ENCODE measurements around the gene RETREG3. TPM values are rescaled to one million over a fixed set of nuclear protein-coding genes. Genes with fewer than 3 reads are reported as not detected.

The RETREG3 gene
- total RNA-seq, 1 experiment from 2014 or later = 38.5 TPM

DNA sequence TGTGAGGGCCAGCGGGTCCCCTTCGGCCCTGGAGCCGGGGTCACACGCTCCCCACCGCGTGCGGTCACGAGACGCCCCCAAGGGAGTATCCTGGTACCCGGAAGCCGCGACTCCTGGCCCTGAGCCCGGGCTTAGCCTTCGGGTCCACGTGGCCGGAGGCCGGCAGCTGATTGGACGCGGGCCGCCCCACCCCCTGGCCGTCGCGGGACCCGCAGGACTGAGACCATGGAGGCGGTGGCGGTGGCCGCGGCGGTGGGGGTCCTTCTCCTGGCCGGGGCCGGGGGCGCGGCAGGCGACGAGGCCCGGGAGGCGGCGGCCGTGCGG is 73.2 kb downstream of the RETREG3 start, which contains the start of gene NAGLU (continued):
- TF ChIP-seq JUND (IDR thresholded peaks at IDR 0.05) (no peak), RAD21 (IDR thresholded peaks at IDR 0.05; ENCODE audit: low read depth) (no peak)

DNA sequence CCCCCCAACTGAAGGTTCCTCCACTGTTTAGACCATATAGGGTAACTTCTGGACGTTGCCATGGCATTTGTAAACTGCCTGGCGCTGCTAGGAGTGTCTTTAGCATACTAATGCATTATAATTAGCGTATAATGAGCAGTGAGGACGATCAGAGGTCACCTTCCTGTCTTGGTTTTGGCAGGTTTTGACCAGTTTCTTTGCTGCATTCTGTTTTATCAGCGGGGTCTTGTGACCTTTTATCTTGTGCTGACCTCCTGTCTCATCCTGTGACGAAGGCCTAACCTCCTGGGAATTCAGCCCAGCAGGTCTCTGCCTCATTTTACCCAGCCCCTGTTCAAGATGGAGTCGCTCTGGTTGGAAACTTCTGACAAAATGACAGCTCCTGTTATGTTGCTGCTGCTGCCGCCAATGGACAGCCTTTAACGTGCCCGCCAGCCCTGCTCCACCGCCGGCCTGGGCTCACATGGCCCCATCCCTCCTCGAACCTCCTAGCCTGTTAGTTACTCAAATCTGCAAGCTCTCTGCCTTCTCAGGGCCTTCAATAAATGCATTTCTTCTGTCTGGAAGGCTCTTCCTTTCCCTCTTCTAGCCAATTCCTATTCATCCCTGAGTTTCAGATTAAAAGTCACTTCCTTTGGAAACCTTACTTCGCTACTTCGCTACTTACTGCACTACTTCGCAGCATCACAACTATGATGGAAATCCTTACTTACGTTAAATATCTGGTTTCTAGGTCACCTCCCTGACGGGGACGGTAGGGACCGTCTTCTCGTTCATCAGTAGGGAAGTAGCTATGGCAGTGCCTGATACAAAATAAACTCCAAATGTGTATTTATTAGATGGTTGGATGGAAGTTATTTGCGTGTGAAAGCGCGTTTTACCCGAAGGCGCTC is 73.8 kb downstream of the RETREG3 start:
- ChIA-PET CTCF (interaction anchor here (0.6 to 1.3 kb wide), 6 partner anchors 8 to 839 kb away, joined by 3 to 5 read pairs (median 3); partner anchors contain the start of gene STAT3), RAD21 (ENCODE audit: low non-redundant PET in 1 of 2, low total read pairs in 2 of 2, uncharacterized antibody in 2 of 2, unreplicated experiment in 2 of 2) (interaction anchor here in 1 of 2 experiments (0.8 kb wide), 1 partner anchor 8 kb away, joined by 4 read pairs; no protein-coding TSS in a partner anchor), POLR2A (interaction anchor here (0.7 to 2.1 kb wide), 3 partner anchors 16 to 143 kb away, joined by 3 to 7 read pairs (median 6); partner anchors contain the start of gene CAVIN1)
- H3K9me3 ChIP-seq (ENCODE audit: control insufficient read depth in 1 of 2, insufficient read depth in 1 of 2, low read depth in 1 of 2, low read length in 2 of 2) = no peaks in the 10 kb centered on the region
- peak; percentile 24 for ATAC-seq
- H3K4me2 ChIP-seq (ENCODE audit: low read length) = peak overlapping the region; percentile 98
- intact Hi-C loops (cut with micrococcal nuclease) = no loop called here
- TSS peak; percentile 94 for BruUV-seq (replicated peaks)
- no peaks in the 10 kb centered on the region for H3K27me3 ChIP-seq (ENCODE audit: insufficient read depth, low read length)
- H3K4me1 ChIP-seq (ENCODE audit: control insufficient read depth in 1 of 2, insufficient read depth in 2 of 2, low read length in 2 of 2) = peaks cover 23 to 36% of the 10 kb centered on the region in 2 experiments
- H3K9me2 ChIP-seq (ENCODE audit: insufficient read depth) = no peaks in the 10 kb centered on the region
- no peak for DNase-seq (ENCODE audit: low read depth, low spot score)
- H2AFZ ChIP-seq (ENCODE audit: low read depth, low read length, poor library complexity, severe bottlenecking) = peak overlapping the region; percentile 77
- peak overlapping the region; percentile 97 for H3K27ac ChIP-seq (ENCODE audit: low read depth, low read length)
- no peaks in the 10 kb centered on the region; a peak in 1 of 4 replicates for H3K36me3 ChIP-seq (ENCODE audit: control insufficient read depth in 1 of 2, insufficient read depth in 2 of 2, low read length in 2 of 2)
- H3K9ac ChIP-seq (ENCODE audit: low read length) = peak overlapping the region; percentile 84
- H3K79me2 ChIP-seq (ENCODE audit: insufficient read depth, low read length) = no peaks in the 10 kb centered on the region
- TF ChIP-seq SIN3A (IDR thresholded peaks at IDR 0.05; ENCODE audit: low read depth) (no peak), JUND (IDR thresholded peaks at IDR 0.05) (no peak), ZNF274 (IDR thresholded peaks at IDR 0.05; ENCODE audit: low read depth, low read length) (no peak), YY1 (IDR thresholded peaks at IDR 0.05; ENCODE audit: extremely low read depth, insufficient replicate concordance, low read depth, low read length) (no peak), EGR1 (IDR thresholded peaks at IDR 0.05; ENCODE audit: low read depth) (no peak), RAD21 (IDR thresholded peaks at IDR 0.05; ENCODE audit: low read depth) (no peak), POLR2AphosphoS5 (IDR thresholded peaks at IDR 0.05; ENCODE audit: low read depth, low read length) (no peak), POLR2A (IDR thresholded peaks at IDR 0.05; ENCODE audit: borderline replicate concordance, extremely low read depth, insufficient read depth, insufficient read length) (no peak), CEBPB (IDR thresholded peaks at IDR 0.05; ENCODE audit: low read depth) (no peak), ELF1 (IDR thresholded peaks at IDR 0.05; ENCODE audit: borderline replicate concordance, low read depth) (no peak), SP1 (IDR thresholded peaks at IDR 0.05; ENCODE audit: low read depth) (no peak), EZH2phosphoT487 (IDR thresholded peaks at IDR 0.05; ENCODE audit: borderline replicate concordance) (no peak), SRF (IDR thresholded peaks at IDR 0.05; ENCODE audit: low read depth) (no peak), FOSL1 (IDR thresholded peaks at IDR 0.05; ENCODE audit: low read depth) (no peak)
- TF ChIP-seq, protein P1, sequence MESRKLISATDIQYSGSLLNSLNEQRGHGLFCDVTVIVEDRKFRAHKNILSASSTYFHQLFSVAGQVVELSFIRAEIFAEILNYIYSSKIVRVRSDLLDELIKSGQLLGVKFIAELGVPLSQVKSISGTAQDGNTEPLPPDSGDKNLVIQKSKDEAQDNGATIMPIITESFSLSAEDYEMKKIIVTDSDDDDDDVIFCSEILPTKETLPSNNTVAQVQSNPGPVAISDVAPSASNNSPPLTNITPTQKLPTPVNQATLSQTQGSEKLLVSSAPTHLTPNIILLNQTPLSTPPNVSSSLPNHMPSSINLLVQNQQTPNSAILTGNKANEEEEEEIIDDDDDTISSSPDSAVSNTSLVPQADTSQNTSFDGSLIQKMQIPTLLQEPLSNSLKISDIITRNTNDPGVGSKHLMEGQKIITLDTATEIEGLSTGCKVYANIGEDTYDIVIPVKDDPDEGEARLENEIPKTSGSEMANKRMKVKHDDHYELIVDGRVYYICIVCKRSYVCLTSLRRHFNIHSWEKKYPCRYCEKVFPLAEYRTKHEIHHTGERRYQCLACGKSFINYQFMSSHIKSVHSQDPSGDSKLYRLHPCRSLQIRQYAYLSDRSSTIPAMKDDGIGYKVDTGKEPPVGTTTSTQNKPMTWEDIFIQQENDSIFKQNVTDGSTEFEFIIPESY (IDR thresholded peaks at IDR 0.05; ENCODE audit: extremely low read depth, insufficient replicate concordance, low read length) = no peak
- TF ChIP-seq, protein P2, sequence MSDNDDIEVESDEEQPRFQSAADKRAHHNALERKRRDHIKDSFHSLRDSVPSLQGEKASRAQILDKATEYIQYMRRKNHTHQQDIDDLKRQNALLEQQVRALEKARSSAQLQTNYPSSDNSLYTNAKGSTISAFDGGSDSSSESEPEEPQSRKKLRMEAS (IDR thresholded peaks at IDR 0.05) = no peak
- TF ChIP-seq, protein P3, sequence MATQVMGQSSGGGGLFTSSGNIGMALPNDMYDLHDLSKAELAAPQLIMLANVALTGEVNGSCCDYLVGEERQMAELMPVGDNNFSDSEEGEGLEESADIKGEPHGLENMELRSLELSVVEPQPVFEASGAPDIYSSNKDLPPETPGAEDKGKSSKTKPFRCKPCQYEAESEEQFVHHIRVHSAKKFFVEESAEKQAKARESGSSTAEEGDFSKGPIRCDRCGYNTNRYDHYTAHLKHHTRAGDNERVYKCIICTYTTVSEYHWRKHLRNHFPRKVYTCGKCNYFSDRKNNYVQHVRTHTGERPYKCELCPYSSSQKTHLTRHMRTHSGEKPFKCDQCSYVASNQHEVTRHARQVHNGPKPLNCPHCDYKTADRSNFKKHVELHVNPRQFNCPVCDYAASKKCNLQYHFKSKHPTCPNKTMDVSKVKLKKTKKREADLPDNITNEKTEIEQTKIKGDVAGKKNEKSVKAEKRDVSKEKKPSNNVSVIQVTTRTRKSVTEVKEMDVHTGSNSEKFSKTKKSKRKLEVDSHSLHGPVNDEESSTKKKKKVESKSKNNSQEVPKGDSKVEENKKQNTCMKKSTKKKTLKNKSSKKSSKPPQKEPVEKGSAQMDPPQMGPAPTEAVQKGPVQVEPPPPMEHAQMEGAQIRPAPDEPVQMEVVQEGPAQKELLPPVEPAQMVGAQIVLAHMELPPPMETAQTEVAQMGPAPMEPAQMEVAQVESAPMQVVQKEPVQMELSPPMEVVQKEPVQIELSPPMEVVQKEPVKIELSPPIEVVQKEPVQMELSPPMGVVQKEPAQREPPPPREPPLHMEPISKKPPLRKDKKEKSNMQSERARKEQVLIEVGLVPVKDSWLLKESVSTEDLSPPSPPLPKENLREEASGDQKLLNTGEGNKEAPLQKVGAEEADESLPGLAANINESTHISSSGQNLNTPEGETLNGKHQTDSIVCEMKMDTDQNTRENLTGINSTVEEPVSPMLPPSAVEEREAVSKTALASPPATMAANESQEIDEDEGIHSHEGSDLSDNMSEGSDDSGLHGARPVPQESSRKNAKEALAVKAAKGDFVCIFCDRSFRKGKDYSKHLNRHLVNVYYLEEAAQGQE (IDR thresholded peaks at IDR 0.05; ENCODE audit: low read depth) = no peak
- peak overlapping the region; percentile 71 to 90 for H3K4me3 ChIP-seq (replicated peaks in 1 of 2; ENCODE audit: low read depth in 1 of 2, low read length in 2 of 2)
- no peaks in the 10 kb centered on the region for H4K20me1 ChIP-seq (ENCODE audit: insufficient read depth)
